HTERT RPE-1 (cell line): ENCODE data around the gene FAM9B.

Experiments
- in situ Hi-C: fragments of 300-500 bp; cut with MboI; formaldehyde crosslinking; loops from 4 replicates; pipeline ENCODE4 v1.14.3; 2020; ENCODE audit warnings: low sequenced_read_pairs

The FAM9B gene

GRCh38 chrX:8981723-8982122 lies 52.2 kb downstream of the FAM9B start:
- in situ Hi-C loops, result no loop called here

DNA sequence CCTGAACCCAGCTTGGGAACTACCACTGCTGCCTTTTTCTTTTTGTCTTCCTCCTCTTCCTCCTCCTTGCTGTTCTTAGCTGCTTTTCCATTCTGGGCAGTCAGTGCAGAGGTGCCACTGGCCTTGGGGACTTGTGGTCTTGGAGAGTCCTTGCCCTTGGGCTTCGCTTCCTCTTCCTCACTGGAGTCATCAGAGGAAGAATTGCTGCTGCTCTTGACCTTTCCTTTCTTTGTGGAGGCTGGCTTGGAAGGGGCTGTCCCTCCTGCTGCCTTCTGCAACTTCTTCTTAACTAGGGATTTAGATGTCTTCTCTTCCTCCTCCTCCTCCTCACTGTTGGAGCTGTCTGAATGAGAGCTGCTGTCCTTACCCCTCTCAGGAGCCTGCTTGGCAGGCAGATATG lies 53.2 kb downstream of the FAM9B start:
- in situ Hi-C loops, result no loop called here
